H1 (cell line): ENCODE measurements around the gene EXOSC7. TPM values are rescaled to one million over a fixed set of nuclear protein-coding genes. Genes with fewer than 3 reads are reported as not detected.

ENCODE experiments used
- CTCF ChIA-PET: fragments of 300-600 bp; sonication (Branson Sonifier 250); formaldehyde crosslinking; loops from one replicate; lab custom pipeline; 2021; ENCODE audit not compliant: partially characterized antibody; lab: Charles Lee
- POLR2A ChIA-PET: fragments of 300-600 bp; sonication (Branson Sonifier 250); formaldehyde crosslinking; loops from one replicate; lab custom pipeline; 2021; ENCODE audit warnings: inconsistent platforms; ENCODE audit not compliant: partially characterized antibody; lab: Charles Lee
- DNase-seq, 2 experiments: peaks; one replicate each; pipeline versions ENCODE4 v3.0.0 to v3.0.0-alpha.2; 2010 to 2022; ENCODE audit warnings: low spot score in 2 of 2, low read depth in 1 of 2, mixed read lengths in 1 of 2
- FAIRE-seq: peaks from 2 replicates; lab custom pipeline; 2011; peaks lifted over from hg19 to GRCh38; lab: Jason Lieb, UNC
- H2AFZ ChIP-seq: 2 replicates; pipeline ENCODE4 v1.8.1; 2012; ENCODE audit warnings: low read length, inconsistent platforms
- H2AK5ac ChIP-seq: 2 replicates; pipeline ENCODE4 v1.6.1; 2013; ENCODE audit warnings: low read depth, low read length
- H2BK120ac ChIP-seq: replicated peaks from 2 replicates; pipeline ENCODE3; 2013; ENCODE audit warnings: low read depth, low read length, inconsistent platforms
- H2BK12ac ChIP-seq: 2 replicates; pipeline ENCODE4 v1.6.1; 2013; ENCODE audit warnings: low read depth, low read length
- H2BK15ac ChIP-seq: 2 replicates; pipeline ENCODE4 v1.6.1; 2013; ENCODE audit warnings: low read length
- H2BK20ac ChIP-seq: 2 replicates; pipeline ENCODE4 v1.6.1; 2013; ENCODE audit warnings: low read length
- H2BK5ac ChIP-seq: 2 replicates; pipeline ENCODE4 v1.6.1; 2013; ENCODE audit warnings: low read depth, low read length
- H3K14ac ChIP-seq: 2 replicates; pipeline ENCODE4 v1.6.1; 2013; ENCODE audit warnings: inconsistent platforms; ENCODE audit not compliant: insufficient read length
- H3K18ac ChIP-seq: 2 replicates; pipeline ENCODE4 v1.6.1; 2013; ENCODE audit warnings: low read length; ENCODE audit errors: extremely low read depth
- H3K23ac ChIP-seq: 2 replicates; pipeline ENCODE4 v1.6.1; 2013; ENCODE audit warnings: inconsistent platforms; ENCODE audit not compliant: insufficient read length
- H3K23me2 ChIP-seq: 2 replicates; pipeline ENCODE4 v1.6.1; 2013; ENCODE audit warnings: low read depth, low read length
- H3K27ac ChIP-seq: 2 replicates; pipeline ENCODE4 v1.6.1; 2011; ENCODE audit warnings: low read depth, low read length, inconsistent platforms
- H3K27me3 ChIP-seq, 4 experiments: replicated peaks in 1 of 4; 1 replicate in 1 of 4; 2 replicates in 3 of 4; pipeline versions ENCODE4 v1.6.1 to v1.8.1; 2011 to 2013; ENCODE audit warnings: low read length in 3 of 4, mild to moderate bottlenecking in 3 of 4, inconsistent platforms in 2 of 4, mixed read lengths in 2 of 4, moderate library complexity in 1 of 4; ENCODE audit not compliant: control insufficient read depth in 3 of 4, insufficient read depth in 3 of 4; ENCODE audit errors: extremely low read depth in 1 of 4
- H3K36me3 ChIP-seq, 4 experiments: 2 replicates each; pipeline versions ENCODE4 v1.6.1 to v1.8.1; 2011 to 2013; ENCODE audit warnings: mild to moderate bottlenecking in 4 of 4, low read length in 3 of 4, moderate library complexity in 2 of 4, control low read depth in 1 of 4, inconsistent platforms in 1 of 4; ENCODE audit not compliant: insufficient read depth in 4 of 4, control insufficient read depth in 2 of 4
- H3K4ac ChIP-seq: replicated peaks from 2 replicates; pipeline ENCODE3; 2013; ENCODE audit warnings: low read length, low read depth, mixed read lengths, inconsistent platforms; ENCODE audit not compliant: insufficient read length
- H3K4me1 ChIP-seq, 4 experiments: replicated peaks in 1 of 4; 1 replicate in 1 of 4; 2 replicates in 3 of 4; pipeline versions ENCODE4 v1.6.1 to v1.8.1; 2011 to 2013; ENCODE audit warnings: low read length in 3 of 4, inconsistent platforms in 2 of 4, mixed read lengths in 1 of 4; ENCODE audit not compliant: insufficient read depth in 4 of 4, control insufficient read depth in 3 of 4
- H3K4me2 ChIP-seq, 2 experiments: 2 replicates each; pipeline versions ENCODE4 v1.6.1 to v1.8.1; 2011 to 2013; ENCODE audit warnings: low read depth in 2 of 2, low read length in 2 of 2, control low read depth in 1 of 2, inconsistent platforms in 1 of 2, mild to moderate bottlenecking in 1 of 2; ENCODE audit not compliant: insufficient read depth in 1 of 2
- H3K4me3 ChIP-seq, 4 experiments: fragments of 200-600, 300-600 bp in 1 of 4; sonication (generic), shearing (Covaris generic), sonication (Bioruptor Twin) in 1 of 4; 2 replicates each; pipeline versions ENCODE4 v1.5.1 to v1.8.1; 2011 to 2016; ENCODE audit warnings: low read length in 4 of 4, low read depth in 3 of 4, control low read depth in 2 of 4, inconsistent platforms in 2 of 4, mild to moderate bottlenecking in 2 of 4, mixed read lengths in 1 of 4, moderate library complexity in 1 of 4; ENCODE audit not compliant: insufficient read depth in 2 of 4; ENCODE audit errors: extremely low read depth in 1 of 4
- H3K56ac ChIP-seq: replicated peaks from 2 replicates; pipeline ENCODE3; 2013; ENCODE audit warnings: low read depth, mild to moderate bottlenecking, mixed read lengths, low read length, inconsistent platforms; ENCODE audit not compliant: insufficient read length
- H3K79me1 ChIP-seq: 2 replicates; pipeline ENCODE4 v1.6.1; 2013; ENCODE audit warnings: low read depth, low read length, control low read depth
- H3K79me2 ChIP-seq, 2 experiments: 2 replicates each; pipeline versions ENCODE4 v1.6.1 to v1.8.1; 2012 to 2013; ENCODE audit warnings: low read length in 2 of 2, mild to moderate bottlenecking in 2 of 2, inconsistent platforms in 1 of 2; ENCODE audit not compliant: insufficient read depth in 2 of 2, control insufficient read depth in 1 of 2
- H3K9ac ChIP-seq, 4 experiments: replicated peaks in 1 of 4; 1 replicate in 1 of 4; 2 replicates in 3 of 4; pipeline versions ENCODE4 v1.6.1 to v1.8.1; 2011 to 2013; ENCODE audit warnings: low read depth in 3 of 4, low read length in 3 of 4, control low read depth in 2 of 4, mild to moderate bottlenecking in 2 of 4, moderate library complexity in 2 of 4, inconsistent platforms in 1 of 4; ENCODE audit errors: extremely low read depth in 1 of 4
- H3K9me3 ChIP-seq, 2 experiments: 2 replicates each; pipeline versions ENCODE4 v1.6.1 to v1.8.1; 2012 to 2013; ENCODE audit warnings: mild to moderate bottlenecking in 2 of 2, moderate library complexity in 2 of 2, control low read depth in 1 of 2, inconsistent platforms in 1 of 2, low read depth in 1 of 2, low read length in 1 of 2, mixed read lengths in 1 of 2; ENCODE audit not compliant: insufficient read depth in 2 of 2
- H4K20me1 ChIP-seq, 2 experiments: replicated peaks in 1 of 2; 2 replicates each; pipeline versions ENCODE3 to v1.8.1; 2011 to 2013; ENCODE audit warnings: inconsistent platforms in 2 of 2, low read length in 2 of 2, mild to moderate bottlenecking in 1 of 2; ENCODE audit not compliant: insufficient read depth in 2 of 2, control insufficient read depth in 1 of 2
- H4K5ac ChIP-seq: 2 replicates; pipeline ENCODE4 v1.6.1; 2013; ENCODE audit warnings: low read length, low read depth, mixed read lengths, inconsistent platforms; ENCODE audit not compliant: insufficient read length
- H4K8ac ChIP-seq: 2 replicates; pipeline ENCODE4 v1.8.0; 2013; ENCODE audit warnings: mild to moderate bottlenecking, moderate library complexity, low read length, inconsistent platforms; ENCODE audit not compliant: insufficient read depth; ENCODE audit errors: extremely low read depth
- H4K91ac ChIP-seq: replicated peaks from 2 replicates; pipeline ENCODE3; 2013; ENCODE audit warnings: low read length, mixed read lengths, inconsistent platforms; ENCODE audit not compliant: insufficient read length
- BCL11A ChIP-seq, 2 experiments: IDR thresholded peaks; one replicate each; pipeline ENCODE4 v1.6.1; 2011; ENCODE audit warnings: low read depth in 2 of 2, low read length in 2 of 2, mild to moderate bottlenecking in 2 of 2
- EGR1 ChIP-seq: IDR thresholded peaks from 2 replicates; pipeline ENCODE4 v1.6.1; 2011; ENCODE audit warnings: low read depth, low read length, borderline replicate concordance
- GABPA ChIP-seq: IDR thresholded peaks from 2 replicates; pipeline ENCODE4 v1.6.1; 2011; ENCODE audit warnings: mild to moderate bottlenecking, low read length, moderate library complexity, borderline replicate concordance; ENCODE audit not compliant: insufficient read depth
- HDAC2 ChIP-seq, 2 experiments: fragments of 300-600 bp in 1 of 2; sonication (generic) in 1 of 2; IDR thresholded peaks; 2 replicates each; pipeline ENCODE4 v1.6.1; 2011 to 2012; ENCODE audit warnings: low read depth in 2 of 2, low read length in 2 of 2, mild to moderate bottlenecking in 2 of 2, moderate library complexity in 2 of 2, borderline replicate concordance in 1 of 2, inconsistent platforms in 1 of 2
- HDAC6 ChIP-seq: IDR thresholded peaks from one replicate; pipeline ENCODE4 v1.7.1; 2012; ENCODE audit warnings: low read depth, mild to moderate bottlenecking, inconsistent platforms, low read length, moderate library complexity
- POLR2AphosphoS5 ChIP-seq: IDR thresholded peaks from 2 replicates; pipeline ENCODE4 v1.6.1; 2011; ENCODE audit warnings: low read depth, low read length
- RAD21 ChIP-seq, 2 experiments: IDR thresholded peaks in 1 of 2; conservative IDR thresholded peaks in 1 of 2; 2 replicates each; pipeline ENCODE4 v1.6.1; 2011; ENCODE audit warnings: low read depth in 2 of 2, low read length in 2 of 2, improper control_type of control experiment in 1 of 2, inconsistent platforms in 1 of 2, mild to moderate bottlenecking in 1 of 2, moderate library complexity in 1 of 2
- RXRA ChIP-seq: IDR thresholded peaks from 2 replicates; pipeline ENCODE4 v1.6.1; 2011; ENCODE audit warnings: low read depth, mild to moderate bottlenecking, low read length, moderate library complexity; ENCODE audit not compliant: insufficient read depth
- SP4 ChIP-seq: IDR thresholded peaks from 2 replicates; pipeline ENCODE4 v1.6.1; 2012; ENCODE audit warnings: low read length, inconsistent platforms
- TAF7 ChIP-seq: optimal IDR thresholded peaks from 2 replicates; pipeline ENCODE3; 2011; ENCODE audit warnings: low read depth, mild to moderate bottlenecking, inconsistent platforms, low read length, moderate library complexity, borderline replicate concordance
- TEAD4 ChIP-seq: IDR thresholded peaks from 2 replicates; pipeline ENCODE4 v1.6.1; 2012; ENCODE audit warnings: low read depth, low read length, inconsistent platforms, mixed read lengths
- WGBS, 2 experiments: shearing (Covaris generic) in 1 of 2; methylation state at CpG; one replicate each; pipeline versions ENCODE4 v1.1.6 to v1.1.7; 2013 to 2015; ENCODE audit warnings: low lambda C conversion rate in 2 of 2, mixed read lengths in 2 of 2, inconsistent platforms in 1 of 2, low coverage in 1 of 2, missing lambda C conversion rate in 1 of 2; ENCODE audit not compliant: insufficient replicate concordance in 2 of 2, insufficient coverage in 1 of 2, insufficient read length in 1 of 2; ENCODE audit errors: extremely low coverage in 1 of 2, missing lambda C conversion rate in 1 of 2; 5-methylcytosine and 5-hydroxymethylcytosine counted together
- polyA plus RNA-seq, 7 experiments: library from polyadenylated mRNA; depleted of rRNA in 3 of 7; stranded (reverse) in 5 of 7; unstranded in 2 of 7; fragments of >200 nt in 5 of 7; fragments of 200-250 nt in 2 of 7; gene quantifications; 1 replicate in 5 of 7; 2 replicates in 1 of 7; 4 replicates in 1 of 7; pipeline versions ENCODE4 v1.2.1 to v1.2.3, GENCODE V29; 2011 to 2013; ENCODE audit warnings: missing spikeins in 2 of 7, mixed read lengths in 2 of 7
- total RNA-seq: library from RNA; stranded (reverse); fragmentation: NEBNext Ultra II Directional; extraction: Animal tissue kit (Norgen Biotek cat#: 25700); gene quantifications from 2 replicates; pipeline ENCODE4 v1.2.1, GENCODE V29; 2021
- TF ChIP-seq, protein P1 (sequence below): IDR thresholded peaks from 2 replicates; pipeline ENCODE4 v1.6.1; 2012; ENCODE audit warnings: inconsistent platforms

The EXOSC7 gene
- total and polyA plus RNA-seq, 2 of the 8 experiments (the other 6 are each of a cell fraction or from before 2014, with no cell fraction given): 92.7 to 94.5 TPM

DNA sequence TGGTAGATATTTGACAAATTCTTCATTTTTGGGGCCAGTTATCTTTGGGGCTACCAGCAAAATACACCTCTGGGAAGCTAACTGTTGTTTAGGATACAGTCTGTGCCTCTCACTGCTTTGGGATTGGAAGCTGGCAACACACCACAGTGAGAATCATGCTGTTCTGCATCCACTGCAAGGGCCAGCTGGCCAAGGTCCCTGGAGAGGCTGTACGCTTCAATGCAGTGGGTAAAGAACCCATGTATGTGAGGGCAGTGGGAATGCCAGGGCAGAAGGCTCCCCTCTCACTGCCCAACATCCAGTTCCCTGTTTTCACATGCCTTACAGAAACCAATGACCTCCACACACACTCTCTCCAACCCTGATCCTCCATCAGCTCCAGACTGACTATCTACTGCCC is 20.1 kb upstream of the EXOSC7 start:
- no peak overlapping the region for H2BK120ac ChIP-seq
- H3K9ac ChIP-seq: no peak overlapping the region
- H3K27ac ChIP-seq: no peak overlapping the region
- H3K4me1 ChIP-seq: no peaks in the 10 kb centered on the region
- no peaks in the 10 kb centered on the region for H3K9me3 ChIP-seq
- no peak overlapping the region for H2BK15ac ChIP-seq
- H2AFZ ChIP-seq: no peak overlapping the region
- no peak overlapping the region for H3K56ac ChIP-seq
- H4K5ac ChIP-seq: no peak overlapping the region
- no peak overlapping the region for H3K4me2 ChIP-seq
- H3K4ac ChIP-seq: no peak overlapping the region
- 88% methylated on average over 1 of the region's 1 CpG; no CpG with 5 or more reads in 1 of the 2 experiments for WGBS, 2 experiments
- no peak for FAIRE-seq
- peaks cover 10% of the 10 kb centered on the region for H3K79me1 ChIP-seq
- POLR2A ChIA-PET: interaction anchor here (0.5 kb wide), 1 partner anchor 12 kb away, joined by 3 read pairs; no protein-coding TSS in a partner anchor
- H3K14ac ChIP-seq: no peak overlapping the region
- no peak overlapping the region for H3K18ac ChIP-seq
- no peak overlapping the region for H2BK12ac ChIP-seq
- no peak for DNase-seq
- peaks cover 6 to 8% of the 10 kb centered on the region in 2 experiments for H4K20me1 ChIP-seq
- H2BK5ac ChIP-seq: no peak overlapping the region
- no peak overlapping the region for H3K23ac ChIP-seq
- H2BK20ac ChIP-seq: no peak overlapping the region
- H3K36me3 ChIP-seq: peaks cover 0 to 4% (median 1%) of the 10 kb centered on the region in 4 experiments; a peak in 2 of 8 replicates
- no peaks in the 10 kb centered on the region for H3K23me2 ChIP-seq
- H3K27me3 ChIP-seq: peaks cover 0 to 1% (median 0%) of the 10 kb centered on the region in 4 experiments; a peak in 1 of 7 replicates
- H3K79me2 ChIP-seq: peaks cover 4 to 30% of the 10 kb centered on the region in 2 experiments; a peak in 2 of 4 replicates
- H2AK5ac ChIP-seq: no peak overlapping the region
- no peak overlapping the region for H4K91ac ChIP-seq
- H4K8ac ChIP-seq: no peak overlapping the region; the same call in 1 of the 2 replicates
- no peak overlapping the region for H3K4me3 ChIP-seq
- CTCF ChIA-PET: interaction anchor here (0.6 to 1.5 kb wide), 5 partner anchors 10 to 41 kb away, joined by 3 to 5 read pairs (median 4); no protein-coding TSS in a partner anchor
- TF ChIP-seq EGR1: no peak
- no peak for TF ChIP-seq GABPA
- TF ChIP-seq RXRA: no peak
- TF ChIP-seq HDAC6: no peak
- TF ChIP-seq TEAD4: no peak
- TF ChIP-seq TAF7: no peak
- no peak for TF ChIP-seq BCL11A (IDR thresholded peaks at IDR 0.05; ENCODE audit: low read depth in 2 of 2, low read length in 2 of 2)
- TF ChIP-seq HDAC2 (IDR thresholded peaks at IDR 0.05; ENCODE audit: borderline replicate concordance in 1 of 2, low read depth in 2 of 2, low read length in 2 of 2): no peak
- no peak for TF ChIP-seq SP4
- TF ChIP-seq POLR2AphosphoS5: no peak
- TF ChIP-seq RAD21 (IDR thresholded peaks at IDR 0.05 in 1 of 2, conservative IDR thresholded peaks at IDR 0.05 in 1 of 2; ENCODE audit: low read depth in 2 of 2, low read length in 2 of 2): no peak
- TF ChIP-seq, protein P1, sequence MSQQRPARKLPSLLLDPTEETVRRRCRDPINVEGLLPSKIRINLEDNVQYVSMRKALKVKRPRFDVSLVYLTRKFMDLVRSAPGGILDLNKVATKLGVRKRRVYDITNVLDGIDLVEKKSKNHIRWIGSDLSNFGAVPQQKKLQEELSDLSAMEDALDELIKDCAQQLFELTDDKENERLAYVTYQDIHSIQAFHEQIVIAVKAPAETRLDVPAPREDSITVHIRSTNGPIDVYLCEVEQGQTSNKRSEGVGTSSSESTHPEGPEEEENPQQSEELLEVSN: no peak
